SKM-1 treated with dmso at 0.1 percent for 144 hours (cell line): Measurements from ENCODE around the gene GRB14.
"Not testable (repeated sequence)": the region's sequence is repeated elsewhere in the genome, so short reads cannot be mapped to it uniquely, and the experiment has no call there.

ENCODE experiments used
- DNase-seq: peaks from one replicate; lab custom pipeline; 2025; ENCODE audit not compliant: unreplicated experiment; lab: John Stamatoyannopoulos, UW

Gene GRB14

DNA sequence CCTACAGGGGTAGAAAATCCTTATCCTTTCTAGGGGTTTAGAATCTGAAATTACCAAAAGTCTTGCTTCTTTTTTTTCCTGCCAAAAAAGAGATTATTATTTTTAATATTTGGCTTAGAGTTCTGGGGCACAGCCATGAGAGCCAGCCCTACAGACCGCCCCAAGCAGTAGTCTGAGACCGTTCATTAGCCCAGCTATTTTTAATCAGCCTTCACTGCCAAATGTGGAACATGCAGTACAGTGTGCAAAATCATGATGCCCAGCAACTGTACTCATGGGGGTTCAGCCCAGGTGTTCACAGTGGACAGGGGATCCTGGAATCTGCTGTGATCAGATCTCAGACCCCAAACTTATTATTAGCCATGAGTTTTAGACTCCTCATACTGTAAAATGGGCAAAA lies 60.4 kb downstream of the GRB14 start:
- DNase-seq: no peak

- DNase-seq: peak; percentile 32
These were observed 61.0 kb downstream of the GRB14 start for GRCh38 chr2:164560181-164560792.

DNA sequence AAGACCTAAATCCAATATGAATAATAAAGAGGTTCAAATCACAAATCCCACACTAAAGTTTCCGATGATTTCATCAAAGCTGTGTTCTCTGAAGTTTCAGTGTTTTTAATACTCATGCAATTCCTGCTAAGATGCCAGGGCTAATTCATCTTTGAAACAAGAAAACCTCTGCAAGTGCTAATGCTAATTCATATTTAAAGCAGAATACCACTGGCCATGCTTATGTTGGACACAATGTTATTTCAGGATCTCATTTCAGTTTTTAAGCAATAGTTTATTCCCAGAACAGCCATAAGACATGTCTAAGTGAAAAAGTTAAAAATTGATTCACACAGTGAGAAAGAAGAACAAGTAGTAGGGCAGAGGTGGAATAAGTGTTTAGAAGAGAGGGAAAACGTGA lies 62.8 kb downstream of the GRB14 start:
- no peak for DNase-seq

DNA sequence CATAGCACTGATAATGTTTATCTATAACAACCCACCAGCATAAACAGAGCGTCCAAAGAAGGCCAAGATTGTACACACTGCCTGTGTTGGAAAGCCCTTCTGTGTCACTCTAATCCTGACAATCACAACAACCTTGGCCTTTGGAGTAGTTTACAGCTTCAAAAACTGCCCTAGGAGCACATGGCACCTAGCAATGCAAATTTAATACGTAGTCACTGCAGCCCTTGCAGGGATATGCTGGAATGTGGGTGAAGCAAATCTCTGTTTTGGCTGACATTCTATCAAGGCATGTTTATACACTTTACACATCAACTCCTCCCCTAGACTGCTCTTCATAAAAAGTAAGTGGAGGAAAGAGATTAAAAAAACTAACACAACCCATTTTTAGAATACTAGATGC lies 66.8 kb downstream of the GRB14 start:
- DNase-seq: no peak

- DNase-seq: no peak
These were observed 69.8 kb downstream of the GRB14 start for GRCh38 chr2:164551519-164551918.

GRCh38 chr2:164549705-164550104 lies 71.6 kb downstream of the GRB14 start:
- DNase-seq: not testable (repeated sequence)

- DNase-seq: no peak
These were observed 75.8 kb downstream of the GRB14 start for GRCh38 chr2:164545484-164545883.

DNA sequence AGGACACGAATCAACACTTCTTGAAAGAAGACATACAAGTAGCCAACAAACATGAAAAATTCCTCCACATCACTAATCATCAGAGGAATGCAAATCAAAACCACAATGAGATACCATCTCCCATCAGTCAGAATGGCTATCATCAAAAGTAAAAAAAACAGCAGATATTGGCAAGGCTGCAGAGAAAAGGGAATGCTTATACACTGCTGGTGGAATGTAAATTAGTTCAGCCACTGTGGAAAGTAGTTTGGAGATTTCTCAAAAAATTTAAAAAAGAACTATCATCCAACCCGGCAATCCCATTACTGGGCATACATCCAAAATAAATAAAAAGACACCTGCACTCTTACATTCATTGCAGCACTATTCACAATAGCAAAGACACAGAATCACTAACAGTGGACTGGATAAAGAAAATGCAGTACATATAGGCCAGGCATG lies 78.7 kb downstream of the GRB14 start:
- no peak for DNase-seq

GRCh38 chr2:164538240-164538866 lies 82.9 kb downstream of the GRB14 start:
- DNase-seq: peak; percentile 39

DNA sequence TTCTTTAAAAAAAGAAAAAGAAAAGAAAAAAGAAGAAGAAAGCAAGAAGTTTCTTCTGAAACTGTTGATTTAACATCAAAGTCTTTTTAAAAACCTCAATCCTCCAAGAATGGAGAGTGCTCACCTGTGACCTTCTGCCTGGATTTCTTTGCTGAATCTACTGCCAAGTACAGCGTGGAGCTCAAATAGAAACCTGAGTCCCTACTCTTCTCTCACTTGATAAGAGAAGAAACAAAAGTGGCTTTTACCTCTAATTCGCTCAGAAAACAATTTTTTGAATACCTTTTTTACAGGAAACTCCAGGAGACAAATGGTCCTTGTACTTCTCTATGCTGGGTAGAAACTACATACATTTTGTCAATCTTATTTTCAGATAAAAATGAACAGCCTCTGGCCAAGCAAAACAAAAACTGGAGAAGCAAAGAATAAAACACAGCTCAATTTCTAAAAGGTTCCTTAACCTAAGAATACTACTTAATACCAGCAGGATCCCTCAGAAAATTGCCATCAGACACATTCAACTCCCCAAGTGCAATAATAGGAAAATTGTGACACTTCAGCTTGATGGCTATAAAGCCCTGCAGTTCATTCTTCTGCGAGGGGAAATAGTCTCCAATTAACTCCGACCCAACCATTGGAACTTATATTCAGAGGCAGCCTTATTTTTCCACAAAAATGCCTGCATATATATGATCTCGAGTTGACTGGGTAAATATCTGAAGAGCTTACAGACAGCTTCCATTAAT lies 85.8 kb downstream of the GRB14 start:
- DNase-seq: no peak

DNA sequence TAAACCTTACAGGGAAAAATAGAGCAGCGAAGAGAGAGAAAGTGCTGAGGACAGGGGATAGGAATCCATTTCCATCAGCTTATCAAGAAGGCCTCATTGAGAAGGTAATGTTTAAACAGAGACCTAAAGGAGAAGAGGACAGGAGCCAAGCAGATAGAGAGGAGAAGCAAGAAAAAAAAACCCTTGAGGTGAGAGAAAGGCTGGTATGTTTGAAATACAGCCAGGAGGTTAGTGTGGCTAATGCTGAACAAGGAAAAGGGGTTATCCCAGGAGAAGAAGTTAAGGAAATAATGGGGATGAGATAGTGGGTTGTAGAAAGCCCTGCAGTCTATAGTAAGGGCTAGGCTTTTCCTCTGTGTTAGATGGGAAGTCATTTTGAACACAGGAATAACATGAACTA lies 90.8 kb downstream of the GRB14 start:
- DNase-seq: no peak

DNA sequence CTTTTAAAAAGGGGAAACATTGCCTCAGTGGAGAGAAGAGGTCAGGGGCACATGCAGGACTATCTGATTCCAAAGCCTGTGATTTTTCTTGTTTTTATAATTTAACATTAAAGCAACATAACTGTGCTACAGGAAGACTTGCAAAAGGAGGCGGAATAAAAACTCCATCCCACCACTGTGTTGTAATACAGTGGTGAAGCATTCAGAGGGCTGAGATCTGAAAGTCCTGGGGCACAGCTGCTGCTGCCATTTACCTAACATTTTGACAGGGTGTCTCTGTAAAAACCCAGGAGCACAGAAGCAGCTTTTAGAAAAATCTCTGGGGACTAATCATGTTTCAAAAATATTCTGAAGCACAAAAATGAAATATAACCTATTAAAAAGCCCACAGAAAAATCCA lies 97.6 kb downstream of the GRB14 start:
- no peak for DNase-seq

DNA sequence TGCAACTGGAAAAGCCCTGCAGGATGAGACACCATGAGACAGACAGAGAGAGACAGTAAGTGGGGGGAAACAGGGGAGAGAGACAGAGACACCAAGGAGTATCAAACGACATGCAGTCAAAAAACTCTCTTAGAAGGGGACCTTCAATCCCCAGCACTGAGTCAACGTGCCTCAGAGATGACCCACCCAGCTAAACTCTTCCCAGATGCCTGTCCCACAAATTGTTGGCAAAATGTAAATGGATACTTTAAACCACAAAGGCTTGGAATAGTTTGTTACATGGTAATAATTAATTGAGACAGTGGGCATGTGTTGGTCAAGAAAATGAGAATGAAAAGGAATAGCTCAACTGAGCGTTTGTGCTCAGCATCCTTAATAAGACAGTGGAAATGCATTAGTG lies 98.3 kb downstream of the GRB14 start:
- no peak for DNase-seq

DNA sequence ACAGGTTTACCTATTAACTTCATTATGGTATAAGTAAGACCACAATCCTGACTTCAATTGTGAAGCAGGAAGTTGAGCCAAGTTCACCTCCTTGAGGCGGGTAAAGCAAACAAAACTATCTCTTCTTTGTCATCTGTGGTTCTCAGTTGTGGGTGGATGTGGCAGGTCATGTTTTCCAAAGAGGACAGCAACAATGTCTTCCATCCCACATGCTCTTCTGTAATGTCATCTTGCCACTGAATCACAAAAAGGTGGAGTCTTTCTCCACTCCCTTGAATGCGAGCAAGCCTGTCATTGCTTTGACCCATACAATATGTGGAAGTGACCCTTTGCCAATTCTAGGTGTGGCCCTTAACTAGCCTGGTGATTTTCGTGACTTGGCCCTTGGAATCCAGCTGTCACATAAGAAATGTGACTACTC lies 98.7 kb downstream of the GRB14 start:
- no peak for DNase-seq

DNA sequence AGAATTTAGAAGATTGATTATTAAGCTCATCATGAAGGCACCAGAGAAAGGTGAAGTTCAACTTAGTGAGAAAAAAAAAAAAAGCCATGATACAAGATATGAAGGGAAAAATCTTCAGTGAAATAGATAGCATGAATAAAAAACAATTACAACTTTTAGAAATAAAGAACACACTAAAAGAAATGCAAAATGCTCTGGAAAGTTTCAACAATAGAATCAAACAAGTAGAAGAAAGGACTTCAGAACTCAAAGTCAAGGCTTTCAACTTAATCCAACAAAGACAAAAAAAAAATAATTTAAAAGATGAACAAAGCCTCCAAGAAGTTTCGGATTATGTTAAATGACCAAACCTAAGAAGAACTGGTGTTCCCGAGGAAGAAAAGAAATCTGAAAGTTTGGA lies 105.5 kb downstream of the GRB14 start:
- DNase-seq: no peak

DNA sequence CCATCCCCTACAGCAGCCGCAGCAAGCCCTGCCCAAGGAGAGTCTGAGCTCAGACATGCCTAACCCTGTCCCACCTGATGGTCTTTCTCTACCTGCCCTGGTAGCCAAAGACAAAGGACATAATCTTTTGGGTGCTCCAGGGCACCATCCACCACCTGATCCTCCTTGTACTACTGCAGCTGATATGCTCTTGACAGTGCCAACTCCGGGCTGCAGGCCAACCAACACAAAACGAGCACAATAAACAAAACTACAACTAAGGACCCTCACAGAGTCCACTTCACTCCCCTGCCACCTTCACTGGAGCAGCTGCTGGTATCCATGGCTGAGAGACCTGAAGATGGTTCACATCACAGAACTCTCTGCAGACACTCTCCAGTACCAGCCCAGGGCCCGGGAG lies 106.3 kb downstream of the GRB14 start:
- no peak for DNase-seq

GRCh38 chr2:164514491-164514890 lies 106.8 kb downstream of the GRB14 start:
- DNase-seq: no peak

DNA sequence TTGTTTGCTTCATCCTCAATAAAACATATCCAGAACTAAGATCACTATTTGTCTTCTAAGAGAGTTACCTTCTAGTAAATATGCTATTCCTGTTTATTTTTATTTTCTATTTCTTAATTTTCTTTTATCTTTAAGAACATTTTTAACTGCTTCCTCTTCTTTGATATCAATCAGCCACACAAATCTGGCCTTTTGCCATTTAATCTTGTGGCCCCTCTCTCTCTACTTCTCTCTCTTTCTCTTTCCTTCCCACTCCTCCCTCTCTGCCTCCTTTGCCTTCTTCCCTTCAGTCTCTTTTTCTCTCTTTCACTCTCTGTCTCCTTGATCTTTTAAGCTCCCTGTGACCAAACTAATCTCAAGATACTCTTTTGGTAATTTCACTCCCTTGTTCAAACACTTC lies 108.4 kb downstream of the GRB14 start:
- no peak for DNase-seq

- DNase-seq: no peak
These were observed 109.5 kb downstream of the GRB14 start for GRCh38 chr2:164511738-164512137.

GRCh38 chr2:164510895-164511294 lies 110.4 kb downstream of the GRB14 start:
- no peak for DNase-seq

DNA sequence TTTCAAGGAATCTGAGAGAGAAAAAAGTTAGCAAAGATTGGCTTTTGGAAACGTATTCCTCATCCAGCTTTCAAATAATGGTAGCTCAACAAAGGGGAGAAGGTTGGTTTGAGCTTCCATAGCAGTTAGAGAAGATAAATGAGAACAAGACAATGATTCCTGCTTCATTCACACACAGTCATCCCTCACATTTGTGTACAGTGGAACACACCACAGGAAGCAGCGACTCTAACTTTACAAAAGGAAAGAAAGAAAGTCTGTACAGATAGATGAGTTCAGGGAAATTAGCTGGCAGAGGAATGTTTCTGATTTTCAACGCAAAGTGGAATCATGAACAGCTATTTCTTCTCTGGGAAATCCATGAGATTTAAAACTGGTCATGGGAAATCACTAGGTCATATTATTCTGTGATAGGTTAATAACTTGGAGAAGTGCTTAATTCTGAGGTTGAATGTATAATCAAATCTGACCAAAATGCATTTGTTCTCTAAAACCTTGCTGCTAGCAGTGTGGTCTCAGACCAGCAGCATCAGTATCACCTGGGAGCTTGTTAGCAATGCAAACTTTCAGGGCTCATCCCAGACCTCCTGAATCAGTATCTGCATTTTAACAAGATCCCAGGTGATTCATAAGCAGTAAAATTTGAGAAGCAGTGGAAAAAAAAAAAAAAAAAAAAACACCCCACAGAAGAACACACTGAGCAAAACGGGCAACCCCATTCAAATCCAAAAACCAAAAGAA lies 112.0 kb downstream of the GRB14 start:
- DNase-seq: no peak

- no peak for DNase-seq
These were observed 117.0 kb downstream of the GRB14 start for GRCh38 chr2:164504253-164504652.
